Skeletal muscle tissue (tissue), 4 donors: Measurements from ENCODE around the gene CCDC91. TPM values are rescaled to one million over a fixed set of nuclear protein-coding genes. Genes with fewer than 3 reads are reported as not detected.
"Not testable (repeated sequence)": the region's sequence is repeated elsewhere in the genome, so short reads cannot be mapped to it uniquely, and the experiment has no call there.

Experiments used
- H3K27ac ChIP-seq: one replicate; pipeline ENCODE4 v1.7.0; 2013; ENCODE audit warnings: mild to moderate bottlenecking, low read depth, low read length, inconsistent platforms
- H3K27me3 ChIP-seq, 3 donors: one replicate each; pipeline ENCODE4 v1.7.0; 2013; ENCODE audit warnings: low read length in 3 of 3; ENCODE audit not compliant: control insufficient read depth in 3 of 3, insufficient read depth in 3 of 3
- H3K36me3 ChIP-seq, 3 donors: one replicate each; pipeline ENCODE4 v1.7.0; 2013; ENCODE audit warnings: low read length in 3 of 3; ENCODE audit not compliant: control insufficient read depth in 3 of 3, insufficient read depth in 3 of 3
- H3K4me1 ChIP-seq, 3 donors: one replicate each; pipeline ENCODE4 v1.7.0; 2013; ENCODE audit warnings: low read length in 3 of 3, mild to moderate bottlenecking in 3 of 3; ENCODE audit not compliant: control insufficient read depth in 3 of 3, insufficient read depth in 3 of 3
- H3K4me3 ChIP-seq, 3 donors: one replicate each; pipeline ENCODE4 v1.7.0; 2013; ENCODE audit warnings: low read length in 3 of 3
- H3K9ac ChIP-seq, 3 donors: one replicate each; pipeline ENCODE4 v1.7.0; 2013; ENCODE audit warnings: low read length in 3 of 3, mild to moderate bottlenecking in 3 of 3, moderate library complexity in 2 of 3, low read depth in 1 of 3
- H3K9me3 ChIP-seq, 3 donors: one replicate each; pipeline ENCODE4 v1.7.0; 2013; ENCODE audit warnings: low read length in 3 of 3; ENCODE audit not compliant: control insufficient read depth in 3 of 3
- total RNA-seq: library from RNA; depleted of rRNA; stranded (reverse); fragments of >200 nt; gene quantifications from one replicate; pipeline ENCODE4 v1.2.3, GENCODE V29; 2014
- donor health status: Osteomylitis.

CCDC91 gene
- total RNA-seq, 1 donor from 2014 or later, result 32.9 TPM

GRCh38 chr12:28453686-28454085 is 263.4 kb downstream of the CCDC91 start:
- Histone ChIP-seq H3K4me1 (peaks cover 0 to 4% (median 0%) of the 10 kb centered on the region in 3 donors), H3K9me3 (no peaks in the 10 kb centered on the region), H3K27me3 (no peaks in the 10 kb centered on the region), H3K36me3 (no peaks in the 10 kb centered on the region), H3K9ac (no peak overlapping the region), H3K27ac (no peak overlapping the region), H3K4me3 (no peak overlapping the region)

DNA sequence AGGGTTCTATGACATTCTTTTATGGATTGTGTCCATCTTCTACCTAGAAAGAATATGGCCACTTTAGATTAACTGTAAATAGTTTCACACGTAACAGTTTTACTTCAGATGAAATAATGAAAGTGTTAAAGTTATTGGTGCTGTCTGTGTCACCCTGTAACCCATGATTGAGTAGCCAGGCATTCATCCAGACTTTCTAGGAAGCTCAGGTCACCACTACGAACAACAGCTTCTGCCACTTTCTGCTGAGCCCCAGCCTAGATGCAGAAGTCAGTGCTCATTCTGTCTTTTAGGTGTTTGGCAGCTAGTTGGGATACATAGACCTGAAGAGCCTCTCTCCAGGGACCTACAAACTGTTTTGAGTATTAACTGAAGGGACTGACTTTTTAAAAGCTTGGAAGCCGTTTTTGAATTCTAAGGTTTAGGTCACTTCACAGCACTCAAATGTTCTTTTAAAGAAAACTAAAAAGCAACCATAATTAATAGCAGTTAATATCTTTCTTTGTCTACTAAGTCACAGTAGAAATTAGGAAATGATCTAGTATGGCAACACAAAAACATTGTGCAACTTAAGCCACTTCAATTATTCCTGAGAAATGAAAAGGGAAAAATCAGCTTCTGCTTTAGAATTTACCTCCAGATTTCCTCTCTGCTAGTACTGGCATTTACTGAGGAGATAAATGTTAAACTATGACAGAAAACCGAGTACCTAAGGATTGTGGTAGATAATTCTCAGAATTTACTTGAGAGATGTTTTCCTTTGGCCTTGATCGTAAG is 266.9 kb downstream of the CCDC91 start:
- Histone ChIP-seq H3K4me1 (peaks cover 0 to 4% (median 0%) of the 10 kb centered on the region in 3 donors), H3K4me3 (no peak overlapping the region), H3K27me3 (no peaks in the 10 kb centered on the region), H3K36me3 (no peaks in the 10 kb centered on the region), H3K9me3 (no peaks in the 10 kb centered on the region), H3K9ac (no peak overlapping the region), H3K27ac (no peak overlapping the region)

GRCh38 chr12:28457785-28458184 is 267.5 kb downstream of the CCDC91 start:
- Histone ChIP-seq H3K9me3 (no peaks in the 10 kb centered on the region), H3K27ac (no peak overlapping the region), H3K27me3 (no peaks in the 10 kb centered on the region), H3K36me3 (no peaks in the 10 kb centered on the region), H3K4me3 (no peak overlapping the region), H3K9ac (no peak overlapping the region), H3K4me1 (peaks cover 0 to 4% (median 0%) of the 10 kb centered on the region in 3 donors)

DNA sequence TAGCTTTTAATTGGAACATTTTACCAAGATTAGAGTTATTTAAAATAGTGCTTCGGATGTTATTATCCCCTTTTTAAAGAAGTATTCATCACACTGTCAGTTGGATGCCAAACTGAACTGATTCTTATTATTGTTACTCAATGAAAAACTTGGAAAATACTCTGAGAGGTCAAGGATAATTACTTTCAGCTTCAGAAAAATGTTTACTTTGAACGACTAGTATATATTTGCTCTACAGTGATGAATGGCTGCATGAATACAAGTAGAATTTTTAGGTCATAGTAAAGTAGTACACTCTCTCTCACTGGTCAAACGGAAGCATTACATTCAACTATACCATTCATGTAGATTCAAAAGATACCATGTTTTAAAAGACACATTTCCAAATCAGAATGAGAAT is 269.2 kb downstream of the CCDC91 start:
- H3K4me3 ChIP-seq, result no peak overlapping the region
- H3K4me1 ChIP-seq, result peaks cover 0 to 4% (median 0%) of the 10 kb centered on the region in 3 donors
- H3K27me3 ChIP-seq, result no peaks in the 10 kb centered on the region
- no peaks in the 10 kb centered on the region for H3K9me3 ChIP-seq
- no peaks in the 10 kb centered on the region for H3K36me3 ChIP-seq
- H3K27ac ChIP-seq, result no peak overlapping the region
- no peak overlapping the region for H3K9ac ChIP-seq

DNA sequence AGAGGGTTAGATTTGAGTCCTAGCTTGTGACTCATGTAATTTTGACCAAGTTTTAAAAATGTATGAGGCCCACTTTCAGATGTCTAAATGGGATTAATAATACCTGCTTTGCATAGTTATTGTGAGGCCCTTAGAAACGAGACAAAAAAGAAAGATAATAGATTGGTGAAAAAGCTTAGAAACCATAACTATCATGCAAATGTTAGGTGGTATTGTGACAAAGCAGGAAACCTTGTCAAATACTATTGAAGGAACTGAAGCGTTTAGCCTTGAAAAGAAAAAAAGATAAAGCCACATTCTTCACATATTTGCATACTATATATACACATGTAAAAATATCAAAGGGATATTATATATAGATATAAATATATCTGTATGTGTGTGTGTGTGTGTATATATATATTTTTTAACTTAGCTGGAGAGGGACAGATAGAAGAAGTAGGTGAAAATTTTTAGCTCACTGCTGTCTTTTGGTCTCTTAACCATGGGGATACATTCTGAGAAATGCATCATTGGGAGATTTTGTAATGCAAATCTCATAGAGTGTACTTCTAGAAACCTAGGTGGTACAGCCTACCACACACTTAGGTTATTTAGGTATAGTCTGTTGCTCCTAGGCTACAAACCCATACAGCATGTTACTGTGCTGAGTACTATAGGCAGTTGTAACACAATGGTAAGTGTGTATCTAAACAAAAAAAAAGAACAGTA is 270.3 kb downstream of the CCDC91 start:
- H3K27me3 ChIP-seq, result no peaks in the 10 kb centered on the region
- H3K4me3 ChIP-seq, result no peak overlapping the region
- no peaks in the 10 kb centered on the region for H3K9me3 ChIP-seq
- H3K36me3 ChIP-seq, result no peaks in the 10 kb centered on the region
- no peak overlapping the region for H3K9ac ChIP-seq
- H3K27ac ChIP-seq, result no peak overlapping the region
- peaks cover 0 to 4% (median 0%) of the 10 kb centered on the region in 3 donors for H3K4me1 ChIP-seq

GRCh38 chr12:28463396-28463795 is 273.1 kb downstream of the CCDC91 start:
- Histone ChIP-seq H3K36me3 (no peaks in the 10 kb centered on the region), H3K9me3 (no peaks in the 10 kb centered on the region), H3K27me3 (no peaks in the 10 kb centered on the region), H3K4me3 (no peak overlapping the region), H3K27ac (no peak overlapping the region), H3K4me1 (no peaks in the 10 kb centered on the region), H3K9ac (no peak overlapping the region)

DNA sequence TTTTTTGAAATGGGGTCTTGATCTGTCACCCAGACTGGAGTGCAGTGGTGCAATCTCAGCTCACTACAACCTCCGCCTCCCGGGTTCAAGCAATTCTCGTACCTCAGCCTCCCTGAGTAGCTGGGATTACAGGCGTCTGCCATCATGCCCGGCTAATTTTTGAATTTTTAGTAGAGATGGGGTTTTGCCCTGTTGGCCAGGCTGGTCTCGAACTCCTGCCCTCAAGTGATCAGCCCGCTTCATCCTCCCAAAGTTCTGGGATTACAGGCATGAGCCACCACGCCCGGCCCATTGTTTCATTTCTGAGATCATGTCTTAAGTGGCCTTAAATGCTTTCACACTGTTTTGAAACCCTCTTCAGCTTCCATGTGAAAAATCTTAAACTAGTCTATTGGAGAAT is 281.5 kb downstream of the CCDC91 start:
- not testable (repeated sequence) for H3K9me3 ChIP-seq, H3K4me3 ChIP-seq, H3K9ac ChIP-seq, H3K27ac ChIP-seq, H3K4me1 ChIP-seq, H3K36me3 ChIP-seq, H3K27me3 ChIP-seq

DNA sequence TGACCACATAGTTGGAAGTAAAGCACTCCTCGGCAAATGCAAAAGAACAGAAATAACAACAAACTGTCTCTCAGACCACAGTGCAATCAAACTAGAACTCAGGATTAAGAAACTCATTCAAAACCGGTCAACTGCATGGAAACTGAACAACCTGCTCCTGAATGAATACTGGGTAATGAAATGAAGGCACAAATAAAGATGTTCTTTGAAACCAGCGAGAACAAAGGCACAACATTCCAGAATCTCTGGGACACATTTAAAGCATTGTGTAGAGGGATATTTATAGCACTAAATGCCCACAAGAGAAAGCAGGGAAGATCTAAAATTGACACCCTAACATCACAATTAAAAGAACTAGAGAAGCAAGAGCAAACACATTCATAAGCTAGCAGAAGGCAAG is 285.9 kb downstream of the CCDC91 start:
- not testable (repeated sequence) for H3K4me1 ChIP-seq, H3K9ac ChIP-seq, H3K9me3 ChIP-seq, H3K27me3 ChIP-seq, H3K36me3 ChIP-seq, H3K4me3 ChIP-seq, H3K27ac ChIP-seq

DNA sequence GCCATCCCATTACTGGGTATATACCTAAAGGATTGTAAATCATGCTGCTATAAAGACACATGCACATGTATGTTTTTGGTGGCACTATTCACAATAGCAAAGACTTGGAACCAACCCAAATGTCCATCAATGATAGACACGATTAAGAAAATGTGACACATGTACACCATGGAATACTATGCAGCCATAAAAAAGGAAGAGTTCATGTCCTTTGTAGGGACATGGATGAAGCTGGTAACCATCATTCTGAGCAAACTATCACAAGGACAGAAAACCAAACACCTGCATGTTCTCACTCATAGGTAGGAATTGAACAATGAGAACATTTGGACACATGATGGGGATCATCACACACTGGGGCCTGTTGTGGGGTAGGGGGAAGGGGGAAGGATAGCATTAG is 288.8 kb downstream of the CCDC91 start:
- not testable (repeated sequence) for H3K4me1 ChIP-seq, H3K27me3 ChIP-seq, H3K27ac ChIP-seq, H3K9ac ChIP-seq, H3K9me3 ChIP-seq, H3K4me3 ChIP-seq, H3K36me3 ChIP-seq

- Histone ChIP-seq H3K36me3 (no peaks in the 10 kb centered on the region), H3K9me3 (no peaks in the 10 kb centered on the region), H3K27me3 (no peaks in the 10 kb centered on the region), H3K4me1 (no peaks in the 10 kb centered on the region), H3K27ac (no peak overlapping the region), H3K4me3 (no peak overlapping the region), H3K9ac (no peak overlapping the region)
These were observed 289.4 kb downstream of the CCDC91 start for GRCh38 chr12:28479683-28480082.
